HEK293 (cell line): Measurements from ENCODE around the gene MARK2.

Experiments used
- CTCF ChIA-PET: fragments of 350-600 bp; formaldehyde crosslinking; extraction: SDS; loops from one replicate; lab custom pipeline; 2021; ENCODE audit warnings: antibody characterized with exemption; lab: Yijun Ruan, JAX
- POLR2A ChIA-PET: fragments of 300-600 bp; formaldehyde crosslinking; extraction: SDS; loops from one replicate; lab custom pipeline; 2020; ENCODE audit warnings: antibody characterized with exemption, inconsistent platforms; lab: Yijun Ruan, JAX
- H3K27ac ChIP-seq: fragments of 200-500 bp; sonication (Bioruptor generic); 2 replicates; pipeline ENCODE4 v1.5.1; 2014; ENCODE audit warnings: low read depth, low read length, control low read depth, inconsistent platforms; ENCODE audit errors: extremely low read depth
- H3K36me3 ChIP-seq, 2 experiments: fragments of 200-500 bp in 1 of 2; sonication (Bioruptor generic) in 1 of 2; 1 replicate in 1 of 2; 2 replicates in 1 of 2; pipeline ENCODE4 v1.5.1; 2014 to 2017; ENCODE audit warnings: inconsistent platforms in 2 of 2, low read length in 2 of 2; ENCODE audit not compliant: control insufficient read depth in 2 of 2, insufficient read depth in 1 of 2
- H3K4me1 ChIP-seq: fragments of 200-500 bp; sonication (Bioruptor generic); 2 replicates; pipeline ENCODE4 v1.5.1; 2014; ENCODE audit warnings: mild to moderate bottlenecking, low read length, inconsistent platforms; ENCODE audit not compliant: control insufficient read depth, insufficient read depth
- H3K4me3 ChIP-seq: 2 replicates; pipeline ENCODE4 v1.5.1; 2011; ENCODE audit warnings: low read depth, mild to moderate bottlenecking, control low read depth, low read length, moderate library complexity
- H3K9me3 ChIP-seq: fragments of 200-500 bp; sonication (Bioruptor generic); 2 replicates; pipeline ENCODE4 v1.5.1; 2014; ENCODE audit warnings: low read depth, low read length, inconsistent platforms; ENCODE audit not compliant: control insufficient read depth, insufficient read depth
- BCL11A ChIP-seq: fragments of 450-650 bp; formaldehyde crosslinking; IDR thresholded peaks from 2 replicates; pipeline ENCODE4 v1.5.1; 2016; ENCODE audit warnings: low read depth, missing biosample characterization, missing genetic modification characterization
- EGR2 ChIP-seq: fragments of 450-650 bp; formaldehyde crosslinking; IDR thresholded peaks from 2 replicates; pipeline ENCODE4 v1.5.1; 2016; ENCODE audit warnings: low read depth, missing biosample characterization, missing genetic modification characterization
- GLIS1 ChIP-seq: fragments of 450-650 bp; formaldehyde crosslinking; IDR thresholded peaks from 2 replicates; pipeline ENCODE4 v1.5.1; 2016; ENCODE audit warnings: missing biosample characterization, missing genetic modification characterization
- PRDM1 ChIP-seq: fragments of 450-650 bp; formaldehyde crosslinking; IDR thresholded peaks from 2 replicates; pipeline ENCODE4; 2016; ENCODE audit warnings: missing biosample characterization, missing genetic modification characterization
- SCRT1 ChIP-seq: fragments of 450-650 bp; formaldehyde crosslinking; IDR thresholded peaks from 2 replicates; pipeline ENCODE4 v1.5.1; 2016; ENCODE audit warnings: missing biosample characterization, missing genetic modification characterization, borderline replicate concordance
- SCRT2 ChIP-seq: fragments of 450-650 bp; formaldehyde crosslinking; IDR thresholded peaks from 2 replicates; pipeline ENCODE4 v1.5.1; 2016; ENCODE audit warnings: missing biosample characterization, missing genetic modification characterization
- SP3 ChIP-seq: fragments of 450-650 bp; formaldehyde crosslinking; IDR thresholded peaks from 2 replicates; pipeline ENCODE4 v1.5.1; 2016; ENCODE audit warnings: missing biosample characterization, missing genetic modification characterization
- ZBTB20 ChIP-seq: fragments of 450-650 bp; formaldehyde crosslinking; IDR thresholded peaks from 2 replicates; pipeline ENCODE4 v1.5.1; 2016; ENCODE audit warnings: missing biosample characterization, missing genetic modification characterization
- ZBTB21 ChIP-seq: fragments of 450-650 bp; formaldehyde crosslinking; IDR thresholded peaks from 2 replicates; pipeline ENCODE4 v1.5.1; 2017; ENCODE audit warnings: missing biosample characterization, missing genetic modification characterization
- ZNF2 ChIP-seq: fragments of 450-650 bp; formaldehyde crosslinking; IDR thresholded peaks from 2 replicates; pipeline ENCODE4 v1.5.1; 2016; ENCODE audit warnings: missing biosample characterization, missing genetic modification characterization
- ZNF274 ChIP-seq, 2 experiments: fragments of 200-500 bp in 1 of 2; fragments of 450-650 bp in 1 of 2; sonication (Bioruptor generic) in 1 of 2; formaldehyde crosslinking in 1 of 2; IDR thresholded peaks; 2 replicates each; pipeline versions ENCODE4 v1.5.1 to v1.6.1; 2014 to 2016; ENCODE audit warnings: borderline replicate concordance in 1 of 2, inconsistent platforms in 1 of 2, low read length in 1 of 2, missing biosample characterization in 1 of 2, missing genetic modification characterization in 1 of 2
- ZNF311 ChIP-seq: fragments of 450-650 bp; formaldehyde crosslinking; IDR thresholded peaks from 2 replicates; pipeline ENCODE4 v1.5.1; 2017; ENCODE audit warnings: missing biosample characterization, missing genetic modification characterization, borderline replicate concordance
- ZNF394 ChIP-seq: fragments of 450-650 bp; formaldehyde crosslinking; IDR thresholded peaks from 2 replicates; pipeline ENCODE4 v1.5.1; 2016; ENCODE audit warnings: missing biosample characterization, missing genetic modification characterization, mild to moderate bottlenecking, moderate library complexity, borderline replicate concordance
- ZNF48 ChIP-seq: fragments of 450-650 bp; formaldehyde crosslinking; IDR thresholded peaks from 2 replicates; pipeline ENCODE4 v1.5.1; 2016; ENCODE audit warnings: missing biosample characterization, missing genetic modification characterization
- ZNF513 ChIP-seq: fragments of 450-650 bp; IDR thresholded peaks from 2 replicates; pipeline ENCODE4 v1.5.1; 2018; ENCODE audit warnings: missing biosample characterization, missing genetic modification characterization
- ZNF629 ChIP-seq: fragments of 450-650 bp; formaldehyde crosslinking; IDR thresholded peaks from 2 replicates; pipeline ENCODE4 v1.5.1; 2017; ENCODE audit warnings: missing biosample characterization, missing genetic modification characterization
- ZNF639 ChIP-seq: fragments of 450-650 bp; formaldehyde crosslinking; IDR thresholded peaks from 2 replicates; pipeline ENCODE4 v1.5.1; 2016; ENCODE audit warnings: missing biosample characterization, missing genetic modification characterization
- ZXDB ChIP-seq: fragments of 450-650 bp; formaldehyde crosslinking; IDR thresholded peaks from 2 replicates; pipeline ENCODE4 v1.5.1; 2016; ENCODE audit warnings: missing biosample characterization, missing genetic modification characterization
- TF ChIP-seq, protein P1 (sequence below): fragments of 450-650 bp; formaldehyde crosslinking; IDR thresholded peaks from 2 replicates; pipeline ENCODE4 v1.5.0; 2017; ENCODE audit warnings: missing biosample characterization, missing genetic modification characterization, borderline replicate concordance
- TF ChIP-seq, protein P2 (sequence below): fragments of 450-650 bp; formaldehyde crosslinking; IDR thresholded peaks from 2 replicates; pipeline ENCODE4 v1.5.1; 2016; ENCODE audit warnings: missing biosample characterization, missing genetic modification characterization

Gene MARK2

DNA sequence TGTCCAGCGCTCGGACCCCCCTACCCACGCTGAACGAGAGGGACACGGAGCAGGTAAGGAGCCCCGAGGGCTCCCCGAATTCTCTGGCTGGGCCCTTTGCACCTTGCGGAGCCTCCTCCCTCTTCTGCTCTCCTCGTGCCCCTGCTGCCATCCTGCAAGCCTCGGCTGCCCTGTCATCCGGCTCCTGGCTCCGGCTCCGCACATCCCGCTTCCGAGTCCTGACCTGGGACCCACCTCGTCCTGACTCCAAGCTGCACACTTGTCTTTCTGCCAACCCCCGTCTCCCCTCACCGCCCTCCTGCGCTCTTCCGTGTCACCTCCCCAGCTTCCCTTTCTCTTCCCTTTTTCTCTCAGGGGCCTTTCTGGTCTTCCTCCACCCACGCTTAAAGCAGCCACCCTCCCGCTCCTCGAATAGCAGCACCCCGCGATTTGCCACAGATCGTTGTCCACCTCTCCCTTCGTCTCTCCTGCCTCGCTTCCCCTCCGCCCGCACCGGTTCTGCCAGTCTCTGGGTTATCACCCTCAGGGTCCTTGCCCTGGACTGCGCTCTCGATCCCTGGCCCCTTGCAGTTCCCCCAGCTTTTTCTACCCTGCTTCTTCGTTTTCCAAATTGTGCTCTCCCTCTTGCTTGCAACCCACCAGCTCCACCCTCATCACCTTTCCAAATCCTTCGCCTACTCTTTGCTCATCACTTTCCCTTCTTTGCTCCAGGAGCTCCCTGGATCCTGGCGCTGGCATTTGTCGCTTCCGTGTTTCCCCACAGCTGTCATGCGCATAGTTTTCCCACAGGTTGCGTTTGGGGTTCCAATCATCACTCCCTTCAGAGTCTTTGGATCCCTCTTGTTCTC is 822 bp downstream of the MARK2 start (continued):
- TF ChIP-seq ZNF274 (IDR thresholded peaks at IDR 0.05; ENCODE audit: low read length) (no peak), ZNF274 (tag by site-specific recombination; IDR thresholded peaks at IDR 0.05; ENCODE audit: borderline replicate concordance) (no peak), ZNF513 (no peak), ZNF2 (no peak), ZBTB20 (peak; percentile 79), ZNF629 (no peak), SCRT1 (tag by site-specific recombination) (no peak), ZXDB (tag by site-specific recombination) (0 out of 2 replicates have a peak, but pooled peaks have one; percentile 49), BCL11A (tag by site-specific recombination) (no peak), ZNF394 (tag by site-specific recombination) (no peak), ZBTB21 (tag by site-specific recombination) (no peak), SP3 (tag by site-specific recombination) (no peak), GLIS1 (peak; percentile 13; the same call in 1 of the 2 replicates), EGR2 (tag by site-specific recombination) (peak; percentile 62)
- TF ChIP-seq, protein P1, sequence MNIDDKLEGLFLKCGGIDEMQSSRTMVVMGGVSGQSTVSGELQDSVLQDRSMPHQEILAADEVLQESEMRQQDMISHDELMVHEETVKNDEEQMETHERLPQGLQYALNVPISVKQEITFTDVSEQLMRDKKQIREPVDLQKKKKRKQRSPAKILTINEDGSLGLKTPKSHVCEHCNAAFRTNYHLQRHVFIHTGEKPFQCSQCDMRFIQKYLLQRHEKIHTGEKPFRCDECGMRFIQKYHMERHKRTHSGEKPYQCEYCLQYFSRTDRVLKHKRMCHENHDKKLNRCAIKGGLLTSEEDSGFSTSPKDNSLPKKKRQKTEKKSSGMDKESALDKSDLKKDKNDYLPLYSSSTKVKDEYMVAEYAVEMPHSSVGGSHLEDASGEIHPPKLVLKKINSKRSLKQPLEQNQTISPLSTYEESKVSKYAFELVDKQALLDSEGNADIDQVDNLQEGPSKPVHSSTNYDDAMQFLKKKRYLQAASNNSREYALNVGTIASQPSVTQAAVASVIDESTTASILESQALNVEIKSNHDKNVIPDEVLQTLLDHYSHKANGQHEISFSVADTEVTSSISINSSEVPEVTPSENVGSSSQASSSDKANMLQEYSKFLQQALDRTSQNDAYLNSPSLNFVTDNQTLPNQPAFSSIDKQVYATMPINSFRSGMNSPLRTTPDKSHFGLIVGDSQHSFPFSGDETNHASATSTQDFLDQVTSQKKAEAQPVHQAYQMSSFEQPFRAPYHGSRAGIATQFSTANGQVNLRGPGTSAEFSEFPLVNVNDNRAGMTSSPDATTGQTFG (tag by site-specific recombination) = no peak
- TF ChIP-seq, protein P2, sequence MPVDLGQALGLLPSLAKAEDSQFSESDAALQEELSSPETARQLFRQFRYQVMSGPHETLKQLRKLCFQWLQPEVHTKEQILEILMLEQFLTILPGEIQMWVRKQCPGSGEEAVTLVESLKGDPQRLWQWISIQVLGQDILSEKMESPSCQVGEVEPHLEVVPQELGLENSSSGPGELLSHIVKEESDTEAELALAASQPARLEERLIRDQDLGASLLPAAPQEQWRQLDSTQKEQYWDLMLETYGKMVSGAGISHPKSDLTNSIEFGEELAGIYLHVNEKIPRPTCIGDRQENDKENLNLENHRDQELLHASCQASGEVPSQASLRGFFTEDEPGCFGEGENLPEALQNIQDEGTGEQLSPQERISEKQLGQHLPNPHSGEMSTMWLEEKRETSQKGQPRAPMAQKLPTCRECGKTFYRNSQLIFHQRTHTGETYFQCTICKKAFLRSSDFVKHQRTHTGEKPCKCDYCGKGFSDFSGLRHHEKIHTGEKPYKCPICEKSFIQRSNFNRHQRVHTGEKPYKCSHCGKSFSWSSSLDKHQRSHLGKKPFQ = no peak
- TF ChIP-seq, all 188 proteins: peak for 21

- ChIA-PET CTCF (interaction anchor here (0.6 to 7.4 kb wide), 4 partner anchors 12 to 105 kb away, joined by 3 to 135 read pairs (median 3); no protein-coding TSS in a partner anchor), POLR2A (interaction anchor here (1.1 to 2.5 kb wide), 5 partner anchors 10 to 77 kb away, joined by 3 to 7 read pairs (median 5); partner anchors contain the start of gene RCOR2)
- Histone ChIP-seq H3K4me1 (0 out of 2 replicates have a peak, but pooled peaks cover 6% of the 10 kb centered on the region), H3K36me3 (peaks cover 0 to 23% of the 10 kb centered on the region in 2 experiments; a peak in 2 of 3 replicates), H3K9me3 (no peaks in the 10 kb centered on the region), H3K27ac (no peak overlapping the region), H3K4me3 (peak overlapping the region; percentile 81)
- TF ChIP-seq SCRT1 (tag by site-specific recombination) (peak; percentile 98), PRDM1 (tag by site-specific recombination) (peak; percentile 69), SCRT2 (tag by site-specific recombination) (peak; percentile 99), ZNF48 (tag by site-specific recombination) (no peak), ZNF639 (tag by site-specific recombination) (no peak), ZNF311 (tag by site-specific recombination) (no peak)
Measured at GRCh38 chr11:63840356-63841060, 1.6 kb downstream of the MARK2 start.
